IPS-11a (cell line): Measurements from ENCODE around the gene ANKRD13B.
"Not testable (repeated sequence)": the region's sequence is repeated elsewhere in the genome, so short reads cannot be mapped to it uniquely, and the experiment has no call there.

Experiments used
- H3K4me3 ChIP-seq: one replicate; pipeline ENCODE4 v1.5.1; 2013; ENCODE audit warnings: low read depth, low read length, control low read depth

Gene ANKRD13B

GRCh38 chr17:29640981-29641642 lies 48.2 kb downstream of the ANKRD13B start:
- H3K4me3 ChIP-seq, result no peak overlapping the region

- H3K4me3 ChIP-seq, result no peak overlapping the region
These were observed 49.3 kb downstream of the ANKRD13B start for GRCh38 chr17:29642171-29642611.

GRCh38 chr17:29643817-29644160 lies 50.9 kb downstream of the ANKRD13B start:
- no peak overlapping the region for H3K4me3 ChIP-seq

- H3K4me3 ChIP-seq, result no peak overlapping the region
These were observed 52.7 kb downstream of the ANKRD13B start for GRCh38 chr17:29645515-29646051.

DNA sequence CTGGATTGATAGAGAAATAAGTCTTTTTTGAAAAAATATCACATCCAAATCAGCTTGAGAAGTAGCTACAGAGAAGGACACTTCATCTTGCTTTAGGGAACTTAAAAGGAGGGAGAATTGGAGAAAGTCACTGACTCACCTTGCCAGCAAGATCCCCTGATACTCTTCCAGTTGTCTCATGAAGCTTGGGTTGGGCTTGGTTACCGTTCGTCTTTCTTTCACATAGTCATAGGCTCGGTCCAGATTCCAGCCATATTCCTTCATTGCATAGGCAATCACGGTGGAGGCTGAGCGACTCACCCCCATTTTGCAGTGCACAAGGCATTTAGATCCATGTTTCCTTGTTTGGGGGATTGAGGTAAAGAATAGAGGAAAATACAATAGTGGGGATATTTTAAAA lies 55.1 kb downstream of the ANKRD13B start:
- no peak overlapping the region for H3K4me3 ChIP-seq

DNA sequence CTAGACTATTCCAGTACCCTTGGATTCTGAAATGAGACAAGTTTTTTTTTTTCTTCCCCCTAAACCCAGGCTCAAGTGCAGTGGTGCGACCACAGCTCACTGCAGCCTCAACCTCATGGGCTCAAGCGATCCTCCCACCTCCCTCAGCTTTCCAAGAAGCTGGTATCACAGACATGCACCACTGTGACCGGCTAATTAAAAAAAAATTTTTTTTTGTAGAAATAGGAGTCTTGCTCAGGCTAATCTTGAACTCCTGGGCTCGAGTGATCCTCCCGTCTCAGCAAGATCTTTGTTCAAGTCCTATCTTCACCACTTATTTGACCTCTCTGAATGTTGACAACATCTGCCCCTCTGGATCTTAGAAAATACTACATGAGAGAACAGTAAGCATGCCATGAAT lies 56.4 kb downstream of the ANKRD13B start:
- no peak overlapping the region for H3K4me3 ChIP-seq

GRCh38 chr17:29650396-29650795 lies 57.5 kb downstream of the ANKRD13B start:
- no peak overlapping the region for H3K4me3 ChIP-seq

DNA sequence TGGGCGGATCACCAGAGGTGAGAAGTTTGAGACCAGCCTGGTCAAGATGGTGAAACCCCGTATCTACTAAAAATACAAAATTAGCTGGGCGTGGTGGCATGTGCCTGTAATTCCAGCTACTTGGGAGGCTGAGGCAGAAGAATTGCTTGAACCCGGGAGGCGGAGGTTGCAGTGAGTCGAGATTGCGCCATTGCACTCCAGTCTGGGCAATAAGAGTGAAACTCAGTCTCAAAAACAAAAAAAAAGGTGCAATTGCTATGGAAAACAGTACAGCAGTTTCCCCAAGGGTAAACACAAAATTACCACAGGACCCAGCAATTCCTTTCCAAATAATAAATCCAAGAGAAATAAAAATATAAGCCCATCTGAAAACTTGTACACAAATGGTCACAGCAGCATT lies 59.0 kb downstream of the ANKRD13B start:
- not testable (repeated sequence) for H3K4me3 ChIP-seq

- no peak overlapping the region for H3K4me3 ChIP-seq
These were observed 60.0 kb downstream of the ANKRD13B start for GRCh38 chr17:29652976-29653375.

DNA sequence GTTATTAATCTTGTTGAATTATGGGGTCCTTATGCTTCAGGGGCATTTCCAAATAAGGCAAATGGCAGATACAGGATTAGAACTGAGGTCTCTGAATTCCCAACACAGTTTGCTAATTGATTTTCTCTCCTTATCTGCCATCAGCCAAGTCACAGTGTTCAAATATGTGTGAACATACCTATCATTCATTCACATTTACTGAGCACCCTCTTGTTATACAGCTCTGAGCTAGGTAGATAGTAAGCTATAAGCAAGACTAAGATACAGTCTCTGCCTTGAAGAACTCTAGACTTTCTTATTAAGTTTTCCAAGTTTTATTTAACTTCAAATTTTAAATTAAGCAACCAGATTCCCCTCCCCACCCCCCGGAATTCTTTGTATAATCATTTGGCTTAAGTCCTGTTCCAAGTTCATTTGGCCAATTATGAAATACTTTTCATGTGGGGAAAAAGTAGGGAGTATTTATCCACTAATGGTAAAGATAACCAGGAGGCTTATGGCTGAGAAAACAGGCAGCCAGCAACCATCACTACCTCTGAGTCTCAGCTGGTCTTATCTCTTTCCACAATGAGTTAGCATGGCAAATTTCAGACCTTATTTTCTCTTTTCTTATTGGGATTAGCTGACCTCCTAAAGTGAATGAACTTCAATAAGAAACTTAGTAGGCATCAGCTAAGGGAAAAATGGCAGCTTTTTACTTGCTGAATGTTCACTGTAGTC lies 61.2 kb downstream of the ANKRD13B start:
- H3K4me3 ChIP-seq, result no peak overlapping the region

DNA sequence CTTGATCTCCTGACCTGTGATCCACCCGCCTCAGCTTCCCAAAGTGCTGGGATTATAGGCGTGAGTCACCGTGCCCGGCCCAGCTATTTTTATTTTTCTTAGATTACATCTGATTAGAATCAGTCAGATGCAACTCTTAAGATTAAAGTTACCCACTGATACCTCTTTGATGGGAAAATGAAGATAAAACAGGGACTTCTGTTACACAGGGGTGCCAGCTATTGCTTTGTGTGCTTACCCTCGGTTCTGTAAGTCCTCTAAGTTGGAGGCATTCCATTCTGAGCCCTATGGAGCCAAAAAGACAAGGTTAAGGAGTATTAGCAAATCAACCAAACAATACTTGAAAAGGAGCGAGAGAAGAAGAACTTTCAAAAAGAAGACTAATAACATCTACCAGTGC lies 62.4 kb downstream of the ANKRD13B start:
- no peak overlapping the region for H3K4me3 ChIP-seq

DNA sequence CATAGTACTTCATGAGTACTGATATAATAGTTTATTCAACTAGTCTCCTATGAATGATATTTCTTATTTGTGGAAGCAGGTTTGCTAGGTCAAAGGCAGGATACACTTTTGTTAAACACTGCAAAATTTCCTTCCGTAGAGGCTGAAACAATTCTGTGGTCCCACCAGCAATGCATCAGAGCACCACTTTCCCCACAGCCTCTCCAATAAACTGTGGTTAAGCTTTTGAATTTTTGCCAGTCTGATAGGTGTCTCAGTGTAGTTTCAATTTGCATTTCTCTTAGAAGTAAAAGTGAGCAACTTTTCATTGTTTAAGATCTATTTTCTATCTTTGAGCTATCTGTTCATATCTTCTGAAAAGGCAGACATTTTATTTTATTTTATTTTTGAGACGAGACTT lies 66.2 kb downstream of the ANKRD13B start:
- H3K4me3 ChIP-seq, result no peak overlapping the region

DNA sequence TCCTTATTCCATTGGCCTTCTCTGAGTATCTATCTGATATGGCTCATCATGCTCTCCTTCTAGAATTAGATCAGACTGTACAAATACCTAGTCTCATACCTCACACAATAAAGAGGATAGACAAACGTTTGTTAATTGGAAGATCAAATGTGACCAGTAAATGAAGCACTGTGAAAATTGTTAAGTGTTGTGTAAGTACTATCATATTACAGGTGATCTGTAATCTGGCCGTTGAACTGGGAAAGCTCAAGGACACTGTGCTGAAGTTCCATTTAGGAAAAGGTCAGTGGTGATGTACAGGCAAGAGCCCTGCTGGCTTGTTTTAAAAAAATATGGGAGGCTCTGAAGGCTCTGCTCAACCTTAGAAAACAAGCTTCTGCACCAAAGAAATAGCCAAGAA lies 68.3 kb downstream of the ANKRD13B start:
- H3K4me3 ChIP-seq, result no peak overlapping the region

GRCh38 chr17:29663155-29663554 lies 70.2 kb downstream of the ANKRD13B start:
- no peak overlapping the region for H3K4me3 ChIP-seq
